ENCODE measurements around the gene CLNK.

DNA sequence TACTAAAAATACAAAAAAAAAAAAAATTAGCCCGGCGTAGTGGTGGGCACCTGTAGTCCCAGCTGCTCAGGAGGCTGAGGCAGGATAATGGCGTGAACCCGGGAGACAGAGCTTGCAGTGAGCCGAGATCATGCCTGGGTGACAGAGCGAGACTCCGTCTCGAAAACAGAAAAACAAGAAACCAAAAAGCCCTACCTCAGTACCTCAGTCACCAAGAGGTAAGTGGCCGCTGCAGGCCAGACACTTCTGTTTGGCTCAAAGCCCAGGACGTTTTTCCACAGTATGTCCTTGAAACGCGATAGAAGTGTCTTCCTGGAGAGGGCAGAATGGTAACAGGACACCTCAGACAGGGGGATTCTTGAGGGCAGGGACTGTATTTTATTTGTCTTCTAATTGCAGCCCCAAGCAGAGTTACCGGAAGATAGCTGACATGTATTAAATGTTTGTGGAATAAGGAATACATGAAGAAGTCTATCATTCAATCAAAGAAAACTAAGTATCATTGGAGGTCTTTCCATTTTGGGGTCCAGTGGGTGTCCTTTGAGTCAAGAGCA is 63.6 kb downstream of the CLNK start:
- TF ChIP-seq CTCF (IDR thresholded peaks at IDR 0.05 in 8 of 11, conservative IDR thresholded peaks at IDR 0.05 in 3 of 11) (no peak), POLR2A (IDR thresholded peaks at IDR 0.05) (no peak), POLR2AphosphoS5 (IDR thresholded peaks at IDR 0.05) (no peak)
